Effector memory CD4-positive, alpha-beta T cell (primary cell): ENCODE results near the gene STRADA.

Experiments used
- DNase-seq, 3 donors: peaks; one replicate each; pipeline ENCODE4 v3.0.0-alpha.2; 2020
- H3K27ac ChIP-seq: 2 replicates; pipeline ENCODE4 v1.7.0; 2013; ENCODE audit warnings: mild to moderate bottlenecking, low read length, moderate library complexity; ENCODE audit not compliant: insufficient read depth, poor library complexity, severe bottlenecking
- H3K27me3 ChIP-seq: replicated peaks from 2 replicates; pipeline ENCODE4 v1.7.0; 2013; ENCODE audit warnings: mild to moderate bottlenecking, low read length; ENCODE audit not compliant: insufficient read depth, control insufficient read depth, poor library complexity, severe bottlenecking
- H3K36me3 ChIP-seq: 2 replicates; pipeline ENCODE4 v1.7.0; 2013; ENCODE audit warnings: mild to moderate bottlenecking, low read length, moderate library complexity; ENCODE audit not compliant: control insufficient read depth, insufficient read depth
- H3K4me1 ChIP-seq: 2 replicates; pipeline ENCODE4 v1.7.0; 2013; ENCODE audit warnings: low read length, mild to moderate bottlenecking; ENCODE audit not compliant: control insufficient read depth, insufficient read depth, poor library complexity, severe bottlenecking
- H3K4me3 ChIP-seq: 2 replicates; pipeline ENCODE4 v1.7.0; 2013; ENCODE audit warnings: low read length, low read depth, mild to moderate bottlenecking; ENCODE audit not compliant: insufficient read depth, poor library complexity, severe bottlenecking
- H3K9me3 ChIP-seq: 2 replicates; pipeline ENCODE4 v1.7.0; 2013; ENCODE audit warnings: mild to moderate bottlenecking, low read length, moderate library complexity; ENCODE audit not compliant: control insufficient read depth

STRADA gene

DNA sequence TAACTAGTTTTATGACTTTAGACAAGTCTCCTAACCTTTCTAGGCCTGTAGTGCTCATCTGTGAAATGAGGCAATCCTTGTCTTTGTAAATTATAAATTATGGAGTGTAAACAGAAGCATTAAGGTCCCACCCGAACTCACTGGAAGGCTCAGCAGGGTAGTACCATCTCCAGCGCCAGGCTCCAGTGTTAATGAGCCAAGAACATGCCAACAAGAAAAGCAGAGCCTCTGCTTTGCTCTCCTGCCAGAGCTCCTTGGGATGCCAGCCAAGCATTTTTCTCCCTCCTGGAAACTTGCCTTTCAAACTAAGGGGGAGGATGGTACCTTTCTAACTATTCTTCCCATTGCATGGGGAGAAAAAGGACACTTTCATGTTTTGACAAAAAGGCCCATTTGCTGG is 56.6 kb downstream of the STRADA start:
- Histone ChIP-seq H3K9me3 (no peaks in the 10 kb centered on the region), H3K4me3 (no peak overlapping the region), H3K4me1 (no peaks in the 10 kb centered on the region), H3K36me3 (peaks cover 61% of the 10 kb centered on the region), H3K27ac (no peak overlapping the region), H3K27me3 (no peaks in the 10 kb centered on the region)
- DNase-seq, result no peak

DNA sequence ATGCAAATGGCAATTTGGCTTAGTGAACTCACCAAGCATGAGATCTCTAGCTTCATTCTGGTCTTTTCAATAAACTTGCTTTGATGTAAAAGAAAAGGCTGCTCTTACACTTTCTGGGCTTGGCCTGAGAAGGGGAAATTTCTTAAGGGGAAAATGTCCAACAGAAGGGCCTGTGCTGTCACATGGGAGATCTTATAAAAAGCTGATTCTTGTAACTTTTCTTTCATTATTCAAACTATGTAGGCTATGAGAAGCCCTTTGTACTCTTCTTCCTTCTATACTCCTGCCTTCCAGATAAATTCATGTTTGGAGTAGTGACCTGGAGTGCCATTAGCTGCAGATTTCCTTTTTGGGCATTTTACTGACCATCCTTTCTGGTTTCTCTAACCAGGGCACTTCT is 58.6 kb downstream of the STRADA start:
- Histone ChIP-seq H3K4me3 (no peak overlapping the region), H3K9me3 (no peaks in the 10 kb centered on the region), H3K27me3 (no peaks in the 10 kb centered on the region), H3K4me1 (no peaks in the 10 kb centered on the region), H3K27ac (no peak overlapping the region), H3K36me3 (peaks cover 43% of the 10 kb centered on the region)
- DNase-seq, result no peak

DNA sequence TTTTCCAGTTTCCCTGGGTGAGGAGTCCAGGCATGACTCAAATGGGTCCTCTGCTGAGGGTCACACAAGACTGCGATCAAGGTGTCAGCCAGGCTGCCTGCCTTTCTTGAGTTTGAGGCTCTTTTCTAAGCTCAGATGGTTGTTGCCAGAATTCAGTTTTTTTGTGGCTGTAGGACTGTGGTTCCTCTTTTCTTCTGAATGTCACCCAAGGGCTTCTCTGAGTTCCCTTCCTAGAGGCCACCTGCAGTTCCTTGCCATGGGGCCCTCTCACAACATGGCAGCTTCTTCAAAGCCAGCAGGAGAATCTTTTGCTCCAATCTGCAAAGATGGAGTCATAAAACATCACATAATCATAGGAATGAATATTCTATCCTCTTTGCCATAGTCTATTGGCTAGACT is 59.2 kb downstream of the STRADA start:
- no peak overlapping the region for H3K4me3 ChIP-seq
- no peak for DNase-seq
- H3K36me3 ChIP-seq, result peaks cover 45% of the 10 kb centered on the region
- H3K4me1 ChIP-seq, result no peaks in the 10 kb centered on the region
- no peaks in the 10 kb centered on the region for H3K27me3 ChIP-seq
- no peaks in the 10 kb centered on the region for H3K9me3 ChIP-seq
- no peak overlapping the region for H3K27ac ChIP-seq

DNA sequence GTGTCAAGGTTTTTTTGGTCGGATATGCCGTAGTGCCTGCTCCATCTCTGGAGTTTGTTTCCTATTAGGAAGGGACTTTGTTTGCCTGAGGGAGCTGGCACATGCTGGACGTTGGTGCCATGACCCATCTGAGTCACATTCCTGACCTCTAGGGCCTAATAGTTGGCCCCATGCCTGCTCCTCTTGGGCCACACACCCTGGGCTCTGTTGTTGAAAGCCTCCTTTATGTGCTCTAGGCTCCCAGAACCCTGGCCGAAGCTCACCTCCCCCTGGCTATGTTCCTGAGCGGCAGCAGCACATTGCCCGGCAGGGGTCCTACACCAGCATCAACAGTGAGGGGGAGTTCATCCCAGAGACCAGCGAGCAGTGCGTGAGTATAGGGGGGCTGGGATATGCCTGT is 60.1 kb downstream of the STRADA start:
- Histone ChIP-seq H3K4me3 (no peak overlapping the region), H3K27ac (no peak overlapping the region), H3K36me3 (peaks cover 53% of the 10 kb centered on the region), H3K9me3 (no peaks in the 10 kb centered on the region), H3K27me3 (no peaks in the 10 kb centered on the region), H3K4me1 (no peaks in the 10 kb centered on the region)
- DNase-seq, result no peak

DNA sequence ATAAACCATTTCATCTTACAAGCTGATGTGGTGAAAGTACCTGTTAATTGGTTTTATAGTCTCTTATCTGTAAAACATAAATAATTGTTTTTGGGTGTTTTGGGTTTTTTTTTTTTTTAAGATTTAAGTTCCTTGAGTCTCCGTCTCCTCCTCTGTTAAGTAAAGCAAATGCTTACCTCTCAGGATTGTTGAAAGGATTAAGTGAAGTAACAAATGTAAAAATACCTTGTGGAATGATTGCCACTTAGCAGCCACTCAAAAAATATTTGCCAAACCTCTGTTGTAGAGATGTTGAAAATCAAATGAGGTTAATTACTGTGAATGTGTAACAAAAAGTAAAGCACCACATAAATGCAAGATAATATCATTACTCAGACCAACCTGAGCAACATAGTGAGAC is 60.9 kb downstream of the STRADA start:
- H3K4me3 ChIP-seq, result no peak overlapping the region
- H3K4me1 ChIP-seq, result no peaks in the 10 kb centered on the region
- H3K27me3 ChIP-seq, result no peaks in the 10 kb centered on the region
- no peak for DNase-seq
- H3K27ac ChIP-seq, result no peak overlapping the region
- peaks cover 55% of the 10 kb centered on the region for H3K36me3 ChIP-seq
- no peaks in the 10 kb centered on the region for H3K9me3 ChIP-seq

DNA sequence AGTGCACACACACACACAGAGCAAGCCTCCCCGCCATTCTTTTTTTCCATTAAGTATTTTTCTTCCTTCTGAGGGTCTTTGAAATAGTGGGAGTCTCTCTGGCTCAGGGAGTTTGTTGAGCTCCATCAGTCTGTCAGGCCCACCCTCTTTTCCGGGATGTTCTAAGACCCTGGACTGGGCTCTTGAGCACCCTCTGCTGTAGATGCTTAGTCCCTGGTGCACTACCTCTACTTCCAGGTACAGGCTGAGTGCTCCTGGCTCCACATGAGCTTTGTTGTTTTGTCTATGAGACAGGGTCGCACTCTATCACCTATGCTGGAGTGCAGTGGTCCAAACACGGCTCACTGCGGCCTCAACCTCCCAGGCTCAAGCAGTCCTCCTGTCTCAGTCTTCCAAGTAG is 62.4 kb downstream of the STRADA start:
- H3K36me3 ChIP-seq, result peaks cover 44% of the 10 kb centered on the region
- no peaks in the 10 kb centered on the region for H3K4me1 ChIP-seq
- H3K27me3 ChIP-seq, result no peaks in the 10 kb centered on the region
- H3K27ac ChIP-seq, result no peak overlapping the region
- H3K9me3 ChIP-seq, result no peaks in the 10 kb centered on the region
- DNase-seq, result no peak
- H3K4me3 ChIP-seq, result no peak overlapping the region

DNA sequence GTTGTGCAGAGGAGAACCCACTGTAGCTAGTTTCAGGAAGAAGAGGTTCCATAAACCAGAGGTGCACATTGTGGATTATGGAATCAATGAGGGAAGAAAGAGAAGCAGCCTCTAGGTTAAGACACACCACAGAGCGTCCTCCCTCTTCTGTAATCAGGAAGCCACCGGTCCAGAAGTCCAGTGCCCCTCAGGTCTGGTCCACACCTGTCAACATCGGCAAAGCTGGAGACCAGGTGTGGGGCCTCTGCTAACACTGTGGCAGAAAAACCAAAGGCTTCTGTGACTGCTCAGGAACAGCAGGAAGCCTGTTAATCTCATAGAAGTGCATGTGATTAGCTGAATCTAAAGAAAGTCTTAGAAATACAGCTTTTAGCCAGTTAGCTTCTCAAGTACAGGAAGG is 65.0 kb downstream of the STRADA start:
- Histone ChIP-seq H3K27ac (no peak overlapping the region), H3K27me3 (no peaks in the 10 kb centered on the region), H3K36me3 (peaks cover 35% of the 10 kb centered on the region), H3K9me3 (no peaks in the 10 kb centered on the region), H3K4me1 (no peaks in the 10 kb centered on the region), H3K4me3 (no peak overlapping the region)
- no peak for DNase-seq

DNA sequence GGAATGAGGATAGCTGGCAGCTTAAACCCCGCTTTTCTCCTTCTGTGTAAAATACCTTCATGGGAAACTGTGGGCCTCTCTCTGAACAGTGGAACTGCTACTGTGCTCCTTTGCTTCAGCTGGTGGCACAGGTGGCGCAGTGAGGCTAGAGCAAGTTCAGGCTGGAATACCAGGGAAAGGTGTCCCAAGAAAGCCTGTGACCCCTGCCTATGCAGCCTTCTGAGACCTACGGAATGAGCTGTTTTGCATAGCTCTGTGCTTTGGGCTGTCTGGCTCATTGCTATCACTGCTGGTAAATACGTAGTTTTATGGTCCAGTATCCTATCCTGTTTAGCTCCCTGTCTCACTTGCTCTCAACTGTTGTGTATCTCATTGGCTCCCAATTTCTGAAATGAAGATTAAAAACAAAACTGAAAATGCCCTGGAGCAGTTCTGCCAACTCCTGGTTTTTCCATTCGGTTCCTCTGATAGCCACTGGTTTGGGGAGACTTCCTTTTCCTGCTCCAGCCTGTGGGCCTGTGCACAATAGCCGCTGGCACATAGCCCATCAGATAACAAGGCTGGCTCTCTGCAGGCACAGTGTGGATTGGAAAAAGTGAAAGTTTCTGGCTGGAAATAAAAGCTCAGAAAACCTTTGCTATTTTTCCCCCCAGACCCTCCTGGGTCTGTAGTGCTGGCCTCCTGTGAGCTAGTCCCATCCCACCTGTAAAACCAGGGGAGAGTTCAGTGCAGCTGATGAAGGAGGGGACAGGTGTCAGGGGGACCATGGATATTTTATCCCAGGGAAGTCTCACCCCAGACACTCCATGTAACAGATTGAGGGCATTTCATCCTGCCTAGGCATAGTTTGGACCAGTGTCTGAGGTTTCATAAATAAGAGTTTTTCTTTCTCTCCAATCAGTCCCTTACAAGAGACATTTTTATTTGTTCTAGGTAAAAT is 65.7 kb downstream of the STRADA start:
- Histone ChIP-seq H3K36me3 (peaks cover 29% of the 10 kb centered on the region), H3K27me3 (no peaks in the 10 kb centered on the region), H3K27ac (no peak overlapping the region), H3K4me3 (no peak overlapping the region), H3K9me3 (no peaks in the 10 kb centered on the region), H3K4me1 (no peaks in the 10 kb centered on the region)
- no peak for DNase-seq

DNA sequence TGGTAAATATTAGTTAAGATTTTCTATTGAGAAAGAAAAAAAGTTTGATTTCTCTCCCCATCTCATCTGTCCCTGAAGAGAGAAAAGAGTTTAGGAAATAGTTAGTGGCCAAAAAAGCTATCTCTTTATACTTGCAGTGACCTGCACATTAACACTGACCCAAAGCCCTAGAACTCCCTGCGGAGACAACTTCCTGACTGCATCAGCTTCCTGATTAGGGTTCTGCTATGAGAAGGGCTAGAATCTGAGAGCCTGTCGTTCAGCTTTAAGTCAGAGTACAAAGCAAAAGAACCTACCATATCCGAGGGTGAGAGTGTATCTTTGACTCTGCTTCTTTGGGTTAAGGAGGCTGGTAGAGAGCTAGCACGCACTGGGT is 66.4 kb downstream of the STRADA start:
- DNase-seq, result no peak
- Histone ChIP-seq H3K27ac (no peak overlapping the region), H3K27me3 (no peaks in the 10 kb centered on the region), H3K36me3 (peaks cover 29% of the 10 kb centered on the region), H3K4me3 (no peak overlapping the region), H3K4me1 (no peaks in the 10 kb centered on the region), H3K9me3 (no peaks in the 10 kb centered on the region)

DNA sequence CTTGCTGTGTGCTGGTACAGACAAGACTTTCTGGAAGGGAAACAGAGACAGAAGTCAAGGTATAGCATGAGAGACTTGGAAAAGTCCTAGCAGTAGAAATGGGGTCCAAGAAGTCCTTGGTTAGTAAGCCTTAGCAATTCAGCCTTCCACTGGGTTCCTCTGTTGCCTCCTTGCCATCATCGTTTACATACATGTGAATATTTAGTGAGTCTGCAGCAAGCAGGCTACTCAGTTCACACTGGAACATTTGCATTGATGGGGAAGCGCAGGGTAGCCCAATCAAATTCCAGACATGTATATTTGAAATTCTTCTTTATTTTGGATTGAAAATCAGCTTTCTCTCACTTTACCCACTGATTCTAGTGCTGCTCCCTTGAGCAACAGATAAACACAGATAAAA is 68.7 kb downstream of the STRADA start:
- Histone ChIP-seq H3K27ac (no peak overlapping the region), H3K36me3 (peaks cover 47% of the 10 kb centered on the region)

More for the DNA sequence above, 68.7 kb downstream of the STRADA start:
- H3K4me3 ChIP-seq, result no peak overlapping the region
- H3K4me1 ChIP-seq, result no peaks in the 10 kb centered on the region
- no peaks in the 10 kb centered on the region for H3K27me3 ChIP-seq
- no peak for DNase-seq
- no peaks in the 10 kb centered on the region for H3K9me3 ChIP-seq
